ENCODE measurements around the gene TIMM50. TPM values are rescaled to one million over a fixed set of nuclear protein-coding genes. Genes with fewer than 3 reads are reported as not detected.
A peak's percentile ranks its signal among the peaks of the same experiment; 100 is the strongest.

TIMM50 gene
- total RNA-seq, 8 experiments from 2014 or later, result 46.0 to 104 (median 65.6) TPM

GRCh38 chr19:39532233-39533002 is 51.8 kb downstream of the TIMM50 start, which contains the start of gene EID2B:
Gene EID2B, minus strand, starts transcription at chr19:39532852. Its CDS starts 50 bp downstream, at chr19:39532802.
- H3K4me1 ChIP-seq (replicated peaks in 1 of 2), result peaks cover 5 to 6% of the 10 kb centered on the region in 2 donors
- 0 to 1% (median 0%) methylated on average over 2 to 18 of the region's 65 CpGs; no CpG with 5 or more reads in 3 of the 10 experiments for WGBS, 10 experiments
- in situ Hi-C loops (cut with MboI; ENCODE audit: low pct_unique_long_range_greater_than_20kb in 2 of 9, low sequenced_read_pairs in 9 of 9, unreplicated experiment in 9 of 9), result loop anchor here in 1 of 9 experiments (25.0 kb wide), 1 partner anchor 305 kb away; the partner anchor contains the start of genes DYRK1B and FBL
- peak within 1 kb of the TSS; percentile 57 to 93 (median 88) for H3K4me3 ChIP-seq
- peak; percentile 92 to 98 (median 96) for ATAC-seq (replicated peaks in 6 of 8)
- peak within 1 kb of the TSS; percentile 79 to 86 for H3K27ac ChIP-seq

- in situ Hi-C loops (cut with MboI; ENCODE audit: low pct_unique_long_range_greater_than_20kb in 2 of 9, low sequenced_read_pairs in 9 of 9, unreplicated experiment in 9 of 9), result loop anchor here in 1 of 9 experiments (25.0 kb wide), 1 partner anchor 304 kb away; the partner anchor contains the start of genes DYRK1B and FBL
- H3K4me1 ChIP-seq (replicated peaks in 1 of 2), result peaks cover 5 to 6% of the 10 kb centered on the region in 2 donors
- peak overlapping the region in 4 of 5 donors; percentile 57 to 93 (median 89) for H3K4me3 ChIP-seq
- WGBS, 10 experiments, result 0 to 44% (median 25%) methylated on average over 1 to 8 of the region's 12 CpGs; no CpG with 5 or more reads in 1 of the 10 experiments
- no peak overlapping the region for H3K27ac ChIP-seq
- ATAC-seq (replicated peaks in 6 of 8), result peak in 4 of 8 experiments; percentile 15 to 17 (median 16)
Measured at GRCh38 chr19:39533003-39533512, 52.4 kb downstream of the TIMM50 start.

DNA sequence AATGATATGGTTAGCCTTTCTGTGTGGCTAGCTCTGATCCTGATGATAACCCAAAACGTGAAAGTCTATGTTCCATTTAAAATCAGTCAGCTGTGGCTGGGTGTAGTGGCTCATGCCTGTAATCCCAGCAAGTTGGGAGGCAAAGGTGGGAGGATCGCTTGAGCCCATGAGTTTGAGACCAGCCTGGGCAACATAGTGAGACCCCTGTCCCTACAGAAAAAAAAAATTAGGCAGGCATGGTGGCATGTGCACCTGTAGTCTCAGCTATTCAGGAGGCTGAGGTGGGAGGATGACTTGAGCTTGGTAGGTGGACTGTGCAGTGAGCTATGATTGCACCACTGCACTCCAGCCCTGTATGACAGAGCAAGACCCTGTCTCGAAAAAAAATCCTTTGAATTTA is 53.2 kb downstream of the TIMM50 start:
- peaks cover 9 to 10% of the 10 kb centered on the region in 2 donors for H3K4me1 ChIP-seq (replicated peaks in 1 of 2)
- no peak overlapping the region for H3K4me3 ChIP-seq
- in situ Hi-C loops (cut with MboI; ENCODE audit: low pct_unique_long_range_greater_than_20kb in 2 of 9, low sequenced_read_pairs in 9 of 9, unreplicated experiment in 9 of 9), result loop anchor here in 1 of 9 experiments (25.0 kb wide), 1 partner anchor 304 kb away; the partner anchor contains the start of genes DYRK1B and FBL
- 17 to 80% (median 47%) methylated on average over 1 to 3 of the region's 3 CpGs; no CpG with 5 or more reads in 2 of the 10 experiments for WGBS, 10 experiments
- no peak overlapping the region for H3K27ac ChIP-seq
- no peak for ATAC-seq (replicated peaks in 6 of 8)

- 0 to 36% (median 0%) methylated on average over 2 to 8 of the region's 10 CpGs; no CpG with 5 or more reads in 1 of the 10 experiments for WGBS, 10 experiments
- ATAC-seq (replicated peaks in 6 of 8), result peak in 2 of 8 experiments; percentile 6 to 10
- peaks cover 6 to 18% of the 10 kb centered on the region in 2 donors for H3K4me1 ChIP-seq (replicated peaks in 1 of 2)
- H3K27ac ChIP-seq, result peak overlapping the region; percentile 87 to 95
- H3K4me3 ChIP-seq, result peak overlapping the region; percentile 76 to 99 (median 95)
- in situ Hi-C loops (cut with MboI; ENCODE audit: low pct_unique_long_range_greater_than_20kb in 2 of 9, low sequenced_read_pairs in 9 of 9, unreplicated experiment in 9 of 9), result loop anchor here in 1 of 9 experiments (25.0 kb wide), 1 partner anchor 298 kb away; the partner anchor contains the start of genes DYRK1B and FBL
Measured at GRCh38 chr19:39539165-39539517, 58.5 kb downstream of the TIMM50 start.

DNA sequence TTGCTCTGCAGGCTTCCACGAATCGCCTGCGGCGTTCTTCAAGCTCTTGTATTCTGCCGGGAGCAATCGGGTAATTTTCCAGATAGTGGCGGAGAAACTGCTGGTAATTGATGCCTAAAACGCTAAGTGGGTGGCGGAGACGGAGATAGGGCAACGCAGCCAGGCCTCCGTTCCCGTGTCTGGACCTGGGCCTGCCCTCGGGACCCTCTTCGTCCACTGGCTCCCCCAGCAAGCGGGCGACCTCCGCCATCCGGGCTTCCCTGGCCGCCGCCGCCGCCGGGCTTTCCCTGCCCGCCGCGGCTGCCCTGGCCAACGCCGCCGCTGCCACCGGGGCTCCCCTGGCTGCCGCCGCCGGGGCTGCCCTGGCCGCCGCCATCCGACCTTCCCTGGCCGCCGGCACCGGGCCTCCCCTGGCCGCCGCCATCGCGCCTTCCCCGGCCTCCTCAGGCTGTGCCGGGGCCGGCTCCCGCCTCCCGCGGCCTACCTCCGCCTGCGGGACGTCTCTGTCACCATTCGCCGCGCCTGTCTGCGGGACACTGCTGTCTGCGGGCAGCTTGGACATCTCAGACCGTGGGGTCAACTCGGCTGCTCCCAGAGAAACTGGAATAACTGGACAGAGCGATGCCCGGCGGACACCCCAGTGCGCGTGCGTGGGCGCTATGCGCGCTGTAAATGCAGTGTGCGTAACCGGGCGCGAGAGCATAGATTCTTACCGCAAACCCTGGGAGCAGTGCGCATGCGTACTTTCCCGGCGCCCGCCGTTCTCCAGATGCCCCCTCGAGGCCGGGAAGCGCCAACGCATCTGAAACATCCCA is 59.1 kb downstream of the TIMM50 start, which contains the start of gene EID2:
Gene EID2, minus strand, starts transcription at position 644 of the 815 bp plus-strand sequence. Its CDS starts 82 bp downstream, at position 562.
- Histone ChIP-seq H3K4me3 (peak within 1 kb of the TSS; percentile 76 to 99 (median 95)), H3K4me1 (replicated peaks in 1 of 2) (peaks cover 6 to 18% of the 10 kb centered on the region in 2 donors), H3K27ac (peak within 1 kb of the TSS; percentile 87 to 95)
- in situ Hi-C loops (cut with MboI; ENCODE audit: low pct_unique_long_range_greater_than_20kb in 2 of 9, low sequenced_read_pairs in 9 of 9, unreplicated experiment in 9 of 9), result loop anchor here in 1 of 9 experiments (25.0 kb wide), 1 partner anchor 298 kb away; the partner anchor contains the start of genes DYRK1B and FBL
- peak; percentile 92 to 97 (median 96) for ATAC-seq (replicated peaks in 6 of 8)
- WGBS, 10 experiments, result 0 to 3% (median 0%) methylated on average over 1 to 35 of the region's 84 CpGs; no CpG with 5 or more reads in 3 of the 10 experiments

- Histone ChIP-seq H3K27ac (no peak overlapping the region), H3K4me1 (replicated peaks in 1 of 2) (peaks cover 6 to 18% of the 10 kb centered on the region in 2 donors), H3K4me3 (peak overlapping the region in 3 of 5 donors; percentile 95 to 99 (median 98))
- 0 to 46% (median 8%) methylated on average over 2 to 10 of the region's 10 CpGs for WGBS, 10 experiments
- peak in 1 of 8 experiments; percentile 3 for ATAC-seq (replicated peaks in 6 of 8)
- in situ Hi-C loops (cut with MboI; ENCODE audit: low pct_unique_long_range_greater_than_20kb in 2 of 9, low sequenced_read_pairs in 9 of 9, unreplicated experiment in 9 of 9), result loop anchor here in 1 of 9 experiments (25.0 kb wide), 1 partner anchor 297 kb away; the partner anchor contains the start of genes DYRK1B and FBL
Measured at GRCh38 chr19:39540333-39540673, 59.7 kb downstream of the TIMM50 start.

Other genes starting within 250 kb of the TIMM50 start
- gene IFNL3, start 235.8 kb upstream of the TIMM50 start, total RNA-seq, result not detected
- under 1 TPM in 3 of 8 experiments, not detected in 5; 0.14 to 0.19 (median 0.17) TPM for gene IFNL4, start 232.0 kb upstream of the TIMM50 start, total RNA-seq
- not detected for gene IFNL2, start 212.4 kb upstream of the TIMM50 start, total RNA-seq
- not detected for gene IFNL1, start 184.4 kb upstream of the TIMM50 start, total RNA-seq
- 1 to 10 TPM in 7 of 8 experiments, under 1 TPM in 1; 0.41 to 6.6 (median 2.9) TPM for gene LRFN1, start 160.0 kb upstream of the TIMM50 start, total RNA-seq
- 1 to 10 TPM in 3 of 8 experiments, under 1 TPM in 3, not detected in 2; 0.55 to 1.5 (median 1.1) TPM for gene GMFG, start 144.8 kb upstream of the TIMM50 start, total RNA-seq
- gene SAMD4B, start 138.4 kb upstream of the TIMM50 start, total RNA-seq, result 100 to 1,000 TPM in 2 of 8 experiments, 10 to 100 TPM in 6; 24.1 to 124 (median 64.9) TPM
- gene PAF1, start 89.7 kb upstream of the TIMM50 start, total RNA-seq, result 10 to 100 TPM; 23.7 to 59.7 (median 37.0) TPM
- gene MED29, start 89.5 kb upstream of the TIMM50 start, total RNA-seq, result 10 to 100 TPM; 19.9 to 45.6 (median 26.2) TPM
- gene ZFP36, start 74.0 kb upstream of the TIMM50 start, total RNA-seq, result 10 to 100 TPM in 3 of 8 experiments, 1 to 10 TPM in 4, under 1 TPM in 1; 0.96 to 30.4 (median 6.6) TPM
- 10 to 100 TPM in 6 of 8 experiments, 1 to 10 TPM in 2; 1.1 to 50.6 (median 13.2) TPM for gene PLEKHG2, start 68.2 kb upstream of the TIMM50 start, total RNA-seq
- 1,000 to 10,000 TPM in 7 of 8 experiments, 100 to 1,000 TPM in 1; 781 to 3,131 (median 1,617) TPM for gene RPS16, start 44.9 kb upstream of the TIMM50 start, total RNA-seq
- gene SUPT5H, start 35.3 kb upstream of the TIMM50 start, total RNA-seq, result 100 to 1,000 TPM in 1 of 8 experiments, 10 to 100 TPM in 7; 52.4 to 129 (median 76.3) TPM
- gene DLL3, start 18.1 kb downstream of the TIMM50 start, total RNA-seq, result 10 to 100 TPM in 4 of 8 experiments, 1 to 10 TPM in 1, under 1 TPM in 3; 0.25 to 84.3 (median 8.1) TPM
- gene SELENOV, start 34.3 kb downstream of the TIMM50 start, total RNA-seq, result 1 to 10 TPM in 2 of 8 experiments, under 1 TPM in 4, not detected in 2; 0.27 to 1.9 (median 0.58) TPM
- gene EID2B, start 52.0 kb downstream of the TIMM50 start, total RNA-seq, result 10 to 100 TPM in 4 of 8 experiments, 1 to 10 TPM in 4; 6.2 to 14.2 (median 10.4) TPM
- gene EID2, start 59.3 kb downstream of the TIMM50 start, total RNA-seq, result 10 to 100 TPM; 15.3 to 27.0 (median 18.6) TPM
- gene LGALS13, start 121.7 kb downstream of the TIMM50 start, total RNA-seq, result not detected
- gene LGALS16, start 175.1 kb downstream of the TIMM50 start, total RNA-seq, result not detected
- gene LGALS14, start 223.6 kb downstream of the TIMM50 start, total RNA-seq, result not detected